NCI-H2196 (cell line): ENCODE data around the gene NOL6.
A peak's percentile ranks its signal among the peaks of the same experiment; 100 is the strongest.

Source experiments
- DNase-seq: peaks from one replicate; lab custom pipeline; 2025; ENCODE audit not compliant: unreplicated experiment; lab: John Stamatoyannopoulos, UW

NOL6 gene

GRCh38 chr9:33453999-33454660, 19.6 kb downstream of the NOL6 start:
- DNase-seq, result no peak

GRCh38 chr9:33453286-33453860, 20.4 kb downstream of the NOL6 start:
- no peak for DNase-seq

GRCh38 chr9:33452828-33453271, 20.9 kb downstream of the NOL6 start:
- DNase-seq, result peak; percentile 63

- no peak for DNase-seq
Measured at GRCh38 chr9:33450621-33451146, 23.0 kb downstream of the NOL6 start.

- no peak for DNase-seq
Measured at GRCh38 chr9:33449715-33450114, 24.0 kb downstream of the NOL6 start.

GRCh38 chr9:33447799-33448553, 25.7 kb downstream of the NOL6 start:
- no peak for DNase-seq

GRCh38 chr9:33446946-33447798, 26.6 kb downstream of the NOL6 start, which contains the start of gene AQP3:
AQP3 (minus strand) TSS chr9:33447593; CDS start chr9:33447530, 63 bp downstream.
- DNase-seq, result no peak

- no peak for DNase-seq
Measured at GRCh38 chr9:33446240-33446945, 27.3 kb downstream of the NOL6 start.

GRCh38 chr9:33445389-33446239, 28.1 kb downstream of the NOL6 start:
- DNase-seq, result no peak

- no peak for DNase-seq
Measured at GRCh38 chr9:33443464-33444154, 30.1 kb downstream of the NOL6 start.

GRCh38 chr9:33443047-33443446, 30.7 kb downstream of the NOL6 start:
- no peak for DNase-seq

GRCh38 chr9:33442125-33442524, 31.6 kb downstream of the NOL6 start:
- no peak for DNase-seq

GRCh38 chr9:33440609-33441008, 33.1 kb downstream of the NOL6 start:
- no peak for DNase-seq

- no peak for DNase-seq
Measured at GRCh38 chr9:33440204-33440603, 33.5 kb downstream of the NOL6 start.

GRCh38 chr9:33439731-33440130, 34.0 kb downstream of the NOL6 start:
- no peak for DNase-seq

- DNase-seq, result no peak
Measured at GRCh38 chr9:33438926-33439680, 34.6 kb downstream of the NOL6 start.

- no peak for DNase-seq
Measured at GRCh38 chr9:33437898-33438297, 35.8 kb downstream of the NOL6 start.

- no peak for DNase-seq
Measured at GRCh38 chr9:33437205-33437604, 36.5 kb downstream of the NOL6 start.
